Stimulated activated CD4-positive, alpha-beta T cell treated with anti-CD3 and anti-CD28 coated beads, TNF-alpha, amount 100 ng/mL, for 48 hours (primary cell): ENCODE results near the gene DEPDC1B.
"Not testable (repeated sequence)": the region's sequence is repeated elsewhere in the genome, so short reads cannot be mapped to it uniquely, and the experiment has no call there.

Experiments
- DNase-seq, 3 donors: peaks; one replicate each; pipeline ENCODE4 v3.0.0-alpha.2; 2020; ENCODE audit warnings: low read depth in 3 of 3

DEPDC1B gene

DNA sequence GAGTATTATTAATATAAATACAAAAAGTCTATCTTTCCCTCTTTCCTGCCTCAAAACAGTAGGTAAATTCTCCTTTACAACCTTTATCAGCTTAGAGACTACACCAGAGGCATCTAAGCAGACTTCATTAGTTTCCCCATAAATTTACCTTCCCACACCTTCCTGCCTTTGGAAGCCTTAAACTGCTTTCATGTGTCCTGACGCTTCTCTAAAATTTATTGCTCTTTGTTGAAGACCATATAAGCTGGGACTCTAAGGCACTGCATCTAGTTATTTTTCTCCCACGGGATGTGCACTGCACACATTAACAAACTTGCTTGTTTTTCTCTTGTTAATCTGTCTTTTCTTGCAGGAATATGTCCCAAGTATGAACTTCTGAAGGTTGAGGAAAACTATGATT, 51.8 kb downstream of the DEPDC1B start:
- DNase-seq: no peak

DNA sequence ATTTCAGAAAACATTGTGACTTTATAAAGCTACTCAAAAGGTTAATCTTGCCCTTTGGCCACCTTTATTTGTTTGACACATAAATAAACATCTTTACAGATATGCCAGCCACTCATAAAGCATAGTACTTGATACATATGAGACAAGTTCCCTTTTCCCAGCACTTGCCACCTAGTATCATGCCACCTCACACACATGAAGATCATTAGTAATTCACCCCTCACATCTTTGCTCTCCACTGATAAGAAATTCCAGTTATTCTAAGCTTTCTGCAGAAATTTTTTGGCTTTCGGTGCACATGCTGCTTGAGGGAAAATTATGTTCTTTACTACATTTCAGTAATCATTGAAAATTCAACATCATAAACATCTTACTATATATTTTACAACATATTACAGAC, 59.1 kb downstream of the DEPDC1B start:
- DNase-seq: no peak

DNA sequence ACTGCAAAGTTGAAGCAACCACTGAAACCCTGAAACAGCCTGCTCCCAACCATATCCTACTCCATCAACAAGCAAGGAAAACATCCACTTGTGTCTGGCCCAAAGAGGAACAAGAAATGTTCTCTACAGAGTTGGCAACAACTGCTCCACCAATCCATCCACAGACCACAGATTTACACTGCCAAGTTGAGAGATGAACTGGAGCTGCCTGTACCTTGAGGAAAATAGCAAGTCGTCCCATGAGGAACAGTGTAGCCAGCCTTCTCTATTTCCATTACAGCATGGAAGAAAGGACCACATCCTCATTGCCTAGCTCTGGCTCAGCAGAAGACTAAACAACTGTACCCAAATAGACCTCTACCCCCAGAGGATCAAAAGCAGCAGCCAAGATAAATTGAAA, 60.4 kb downstream of the DEPDC1B start:
- no peak for DNase-seq

DNA sequence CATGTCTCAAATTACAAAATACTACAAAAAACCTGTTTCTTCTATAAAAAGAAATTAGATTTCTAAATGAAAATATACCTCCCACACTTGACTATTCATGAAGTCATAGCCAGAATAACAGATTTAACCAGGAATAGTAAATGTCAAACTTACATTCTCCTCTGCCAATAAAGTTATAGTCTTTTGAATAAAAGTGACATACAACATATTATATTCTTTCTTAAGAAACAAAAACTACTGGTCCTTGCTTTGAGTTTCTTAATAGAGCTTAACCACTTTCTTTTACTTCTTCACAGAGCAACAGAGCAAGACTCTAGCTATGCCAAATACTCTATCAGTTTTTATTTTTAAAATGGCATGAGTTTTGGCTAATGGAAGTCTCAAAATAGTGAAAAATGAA, 61.7 kb downstream of the DEPDC1B start:
- no peak for DNase-seq

DNA sequence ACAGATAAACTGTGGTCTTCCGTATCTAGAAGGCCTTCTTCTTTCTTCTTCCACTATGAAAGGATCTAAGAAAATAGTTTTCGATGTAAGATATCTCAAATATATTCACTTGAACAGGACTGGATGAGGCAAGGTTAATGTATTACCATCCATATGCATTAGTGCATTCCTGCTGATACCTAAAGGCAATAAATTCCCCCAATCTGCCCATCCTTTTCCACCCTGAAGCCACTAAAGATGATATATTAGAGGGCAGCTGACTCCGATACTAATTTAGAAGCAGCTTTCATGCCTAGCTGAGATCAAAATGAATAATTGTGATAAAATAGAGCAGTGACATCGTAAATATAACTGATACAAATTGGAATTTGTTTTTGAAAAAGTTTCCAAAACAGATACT, 63.3 kb downstream of the DEPDC1B start:
- DNase-seq: no peak

DNA sequence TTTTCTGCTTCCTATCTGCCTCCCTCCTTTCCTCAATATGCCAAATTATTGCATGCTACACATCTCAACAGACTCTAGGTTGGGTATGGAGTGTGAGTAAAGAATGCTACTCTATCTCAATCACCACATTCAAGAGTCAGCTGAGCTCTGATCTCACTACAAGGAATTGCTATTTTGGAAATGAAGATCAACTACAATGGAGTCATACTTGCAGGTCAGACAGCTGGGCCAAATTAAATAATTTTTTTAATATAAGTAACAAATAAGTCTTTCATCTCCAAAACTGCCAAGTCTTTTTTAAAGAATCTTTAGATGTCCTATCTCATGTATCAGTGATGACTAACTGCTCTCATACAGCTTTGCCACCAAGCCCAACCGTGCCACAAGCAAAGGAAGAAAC, 64.0 kb downstream of the DEPDC1B start:
- no peak for DNase-seq

DNA sequence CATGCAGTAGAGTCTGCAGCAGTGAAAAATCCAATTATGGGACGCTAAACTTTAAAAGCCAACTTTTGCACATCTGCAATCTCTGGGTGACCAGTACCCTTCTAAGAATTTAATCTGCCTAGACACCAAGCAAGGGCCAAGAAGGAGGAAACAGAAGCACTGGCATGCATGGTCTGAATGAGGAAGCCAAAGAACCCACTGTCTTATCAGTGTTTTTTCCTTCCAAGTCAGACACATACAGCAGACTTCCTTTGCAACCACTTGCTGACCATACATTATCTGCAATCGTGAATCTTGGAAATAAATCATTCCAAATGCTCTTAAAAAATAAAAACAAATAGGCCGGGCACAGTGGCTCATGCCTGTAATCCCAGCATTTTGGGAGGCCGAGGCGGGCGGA, 65.9 kb downstream of the DEPDC1B start:
- DNase-seq: no peak

DNA sequence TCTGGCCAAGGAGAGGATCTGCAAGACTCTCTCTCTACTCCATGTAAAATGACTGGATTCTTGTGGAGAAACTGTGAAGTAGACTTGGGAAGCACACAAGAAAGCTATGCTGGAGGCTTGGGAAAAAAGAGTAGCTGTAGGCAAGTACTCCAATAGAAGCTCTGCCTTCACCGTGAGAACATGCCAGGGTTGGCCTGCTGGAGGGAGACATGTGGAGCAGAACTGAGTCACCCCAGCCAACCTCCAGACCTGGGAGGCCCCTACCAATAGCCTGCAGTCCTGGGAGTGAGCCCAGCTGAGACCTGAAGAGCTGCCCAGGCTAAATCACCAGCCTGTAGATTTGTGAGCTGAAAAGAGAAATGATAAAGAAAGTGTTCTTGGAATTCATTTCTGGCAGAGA, 66.6 kb downstream of the DEPDC1B start:
- no peak for DNase-seq

DNA sequence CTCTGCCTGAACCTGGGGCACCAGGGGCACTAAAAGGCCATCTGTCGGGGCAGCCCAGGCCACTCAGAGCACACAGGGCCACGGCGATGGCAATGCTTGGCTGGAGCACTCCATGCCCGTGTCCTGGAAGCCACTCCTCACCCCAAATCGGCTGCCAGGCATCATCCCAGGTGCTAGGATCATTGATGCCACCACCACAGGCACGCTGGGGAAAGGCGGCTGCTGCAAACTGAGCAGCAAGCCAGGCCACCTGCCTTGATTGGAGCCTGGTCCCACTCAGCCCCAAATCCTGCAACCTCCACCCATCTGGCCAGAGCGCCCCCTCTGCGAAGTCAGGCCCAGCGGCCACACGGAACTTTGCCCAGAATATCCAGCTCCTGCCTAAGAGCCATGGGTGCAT, 67.8 kb downstream of the DEPDC1B start:
- no peak for DNase-seq

DNA sequence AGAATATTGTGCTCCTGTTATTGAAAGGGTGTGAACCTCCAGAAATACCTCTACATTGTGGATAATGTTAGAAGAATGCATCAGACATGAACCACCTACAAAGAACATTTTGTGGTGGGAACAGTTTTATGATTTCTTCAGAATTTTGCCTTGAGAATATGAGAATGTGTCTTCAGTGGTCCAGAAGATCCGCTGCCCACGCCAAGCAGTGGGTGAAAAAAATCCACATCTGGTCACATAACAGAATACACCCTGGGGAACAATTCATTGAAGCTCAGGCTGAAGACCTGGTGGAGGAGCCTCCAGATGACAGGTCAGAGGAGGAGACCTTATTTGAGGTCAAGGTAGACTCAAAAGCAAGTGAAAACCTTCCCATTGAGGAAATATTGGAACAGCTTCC, 69.1 kb downstream of the DEPDC1B start:
- DNase-seq: no peak

DNA sequence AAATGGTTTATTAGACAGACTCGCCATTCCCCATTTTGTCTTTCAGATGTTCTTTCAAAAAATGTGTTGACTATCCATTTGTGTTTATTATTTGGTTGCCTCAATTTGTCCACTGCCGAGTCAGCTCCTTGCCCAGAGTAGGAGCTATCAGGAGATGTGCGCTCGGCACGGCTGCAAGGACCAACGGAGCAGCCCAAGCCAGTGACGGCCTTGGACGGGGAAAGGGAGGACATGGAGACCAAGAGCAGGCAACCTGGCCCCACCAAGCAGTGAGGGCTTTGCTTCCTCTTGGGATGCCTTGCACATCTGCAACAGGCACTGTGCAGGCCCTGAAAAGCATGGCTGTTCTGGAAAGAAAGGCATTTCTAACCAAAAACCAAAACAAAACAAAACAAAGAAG, 69.8 kb downstream of the DEPDC1B start:
- DNase-seq: no peak

DNA sequence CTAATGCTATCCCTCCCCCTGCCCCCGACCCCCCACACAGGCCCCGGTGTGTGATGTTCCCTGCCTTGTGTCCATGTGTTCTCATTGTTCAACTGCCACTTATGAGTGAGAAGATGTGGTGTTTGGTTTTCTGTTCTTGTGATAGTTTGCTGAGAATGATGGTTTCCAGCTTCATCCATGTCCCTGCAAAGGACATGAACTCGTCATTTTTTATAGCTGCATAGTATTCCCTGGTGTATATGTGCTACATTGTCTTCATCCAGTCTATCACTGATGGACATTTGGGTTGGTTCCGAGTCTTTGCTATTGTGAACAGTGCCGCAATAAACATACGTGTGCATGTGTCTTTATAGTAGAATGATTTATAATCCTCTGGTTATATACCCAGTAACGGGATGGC, 75.1 kb downstream of the DEPDC1B start:
- not testable (repeated sequence) for DNase-seq

DNA sequence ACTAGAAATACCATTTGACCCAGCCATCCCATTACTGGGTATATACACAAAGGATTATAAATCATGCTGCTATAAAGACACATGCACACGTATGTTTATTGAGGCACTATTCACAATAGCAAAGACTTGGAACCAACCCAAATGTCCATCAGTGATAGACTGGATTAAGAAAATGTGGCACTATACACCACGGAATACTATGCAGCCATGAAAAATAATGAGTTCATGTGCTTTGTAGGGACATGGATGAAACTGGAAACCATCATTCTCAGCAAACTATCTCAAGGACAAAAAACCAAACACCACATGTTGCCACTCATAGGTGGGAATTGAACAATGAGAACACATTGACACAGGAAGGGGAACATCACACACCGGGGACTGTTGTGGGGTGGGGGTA, 79.2 kb downstream of the DEPDC1B start:
- DNase-seq: not testable (repeated sequence)

DNA sequence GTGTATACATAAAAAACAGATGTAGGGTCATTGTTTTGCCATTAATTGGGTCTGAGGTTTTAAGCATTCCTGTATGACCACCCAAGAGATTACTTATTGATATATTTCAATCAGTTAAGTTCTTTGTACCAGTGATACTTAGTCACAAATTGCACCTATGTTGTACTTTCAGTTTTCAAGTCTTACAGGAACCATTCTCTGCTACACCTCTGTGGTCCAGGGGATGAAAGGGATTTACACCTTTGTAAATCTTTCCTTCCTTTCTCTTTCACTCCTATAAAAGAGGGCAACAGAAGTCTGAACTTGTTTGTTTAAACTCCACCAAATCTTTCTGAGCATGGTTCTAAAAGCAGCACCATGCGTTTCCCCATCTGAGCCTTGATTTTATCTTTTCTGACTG, 86.1 kb downstream of the DEPDC1B start:
- DNase-seq: no peak

DNA sequence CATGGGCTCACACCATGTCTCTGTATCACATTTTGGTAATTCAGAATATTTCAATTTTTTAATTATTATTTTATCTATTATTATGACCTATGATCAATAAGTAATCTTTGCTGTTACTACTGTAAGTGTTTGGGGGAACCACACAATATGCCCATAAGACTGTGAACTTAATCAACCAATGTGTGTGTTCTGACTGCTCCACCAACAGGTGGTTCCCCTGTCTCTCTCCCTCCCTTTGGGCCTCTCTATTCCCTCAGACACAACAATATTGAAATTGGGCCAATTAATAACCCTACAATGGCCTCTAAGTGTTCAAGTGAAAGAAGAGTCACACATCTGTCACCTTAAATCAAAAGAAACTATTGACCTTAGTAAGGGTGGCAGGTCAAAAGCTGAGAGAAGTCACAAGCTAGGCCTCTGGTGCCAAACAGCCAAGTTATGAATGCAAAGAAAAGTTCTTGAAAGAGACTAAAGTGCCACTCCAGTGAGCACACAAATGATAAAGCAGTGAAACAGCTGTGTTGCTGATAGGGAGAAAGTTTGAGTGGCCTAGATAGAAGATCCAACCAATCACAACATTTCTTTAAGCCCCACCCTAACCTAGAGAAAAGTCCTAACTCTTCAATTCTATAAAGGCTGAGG, 88.7 kb downstream of the DEPDC1B start:
- no peak for DNase-seq

DNA sequence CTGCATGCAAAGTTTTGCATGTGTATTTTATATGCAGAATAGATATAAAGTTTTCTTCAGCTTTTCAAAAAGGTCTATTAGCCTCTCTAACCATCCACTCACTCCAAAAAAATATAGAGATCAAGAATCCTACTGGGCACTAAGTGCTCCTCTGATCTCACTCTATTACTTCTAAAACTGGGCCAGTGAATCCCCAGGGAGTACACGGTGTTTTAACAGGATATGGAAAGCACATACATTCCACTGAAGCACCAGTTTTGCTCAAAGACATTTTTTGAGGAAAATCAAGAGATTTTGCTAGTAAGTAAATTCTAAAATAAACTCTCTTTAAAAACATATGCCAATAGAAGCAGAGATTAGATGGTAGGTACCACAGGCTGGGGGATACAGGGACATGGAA, 95.2 kb downstream of the DEPDC1B start:
- no peak for DNase-seq

DNA sequence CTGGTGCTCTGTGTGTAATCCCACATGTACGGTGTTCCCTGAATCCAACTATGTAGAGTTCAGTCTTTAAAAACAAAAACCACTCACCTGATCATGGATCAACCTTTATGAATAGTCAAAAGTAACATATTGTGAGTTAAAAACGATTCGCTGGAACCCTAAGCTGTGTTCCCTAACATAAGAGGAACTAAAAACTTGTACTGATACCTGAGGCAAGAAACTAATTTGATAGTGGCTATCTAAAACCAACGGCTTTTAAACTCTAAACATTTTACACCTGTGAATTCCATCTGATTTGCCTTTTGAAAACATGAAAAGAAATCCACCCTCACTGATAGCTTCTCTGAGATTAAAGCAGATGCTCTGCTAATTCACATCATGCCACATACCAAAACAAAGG, 101.5 kb downstream of the DEPDC1B start:
- no peak for DNase-seq

DNA sequence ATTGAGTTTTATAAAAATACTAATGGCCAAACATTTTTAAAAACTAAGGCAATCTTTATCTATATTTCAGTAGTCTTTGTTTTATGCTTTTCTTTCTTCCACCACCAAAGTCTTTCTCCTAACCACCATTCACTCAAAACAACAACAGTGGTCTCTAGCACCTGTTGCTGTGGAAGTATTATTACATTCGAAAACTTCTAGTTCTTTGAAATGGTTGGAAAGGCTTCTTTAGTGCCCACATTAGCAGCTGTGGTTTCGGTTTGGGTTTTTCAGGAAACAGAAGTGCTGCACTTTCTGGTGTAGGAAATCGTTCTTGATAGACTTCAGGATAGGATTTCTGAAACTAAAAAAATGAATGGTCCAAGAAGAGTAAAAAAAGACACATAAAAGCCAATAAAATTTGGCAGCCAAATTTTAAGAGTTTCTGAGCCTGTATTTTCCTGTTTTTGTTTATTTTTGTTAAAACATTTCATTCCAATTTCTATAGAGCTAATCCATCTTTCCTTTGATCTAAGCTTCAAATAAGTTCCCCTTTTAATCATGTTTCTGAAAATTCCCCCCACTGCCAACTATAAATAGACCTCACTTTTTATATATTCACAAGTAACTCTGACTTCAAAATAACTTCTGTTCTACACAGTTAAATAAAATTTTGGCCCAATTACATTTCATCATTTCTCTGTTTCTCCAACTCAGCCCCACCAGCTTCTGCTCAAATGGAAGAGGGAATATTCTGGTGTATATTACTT, 102.2 kb downstream of the DEPDC1B start:
- no peak for DNase-seq

DNA sequence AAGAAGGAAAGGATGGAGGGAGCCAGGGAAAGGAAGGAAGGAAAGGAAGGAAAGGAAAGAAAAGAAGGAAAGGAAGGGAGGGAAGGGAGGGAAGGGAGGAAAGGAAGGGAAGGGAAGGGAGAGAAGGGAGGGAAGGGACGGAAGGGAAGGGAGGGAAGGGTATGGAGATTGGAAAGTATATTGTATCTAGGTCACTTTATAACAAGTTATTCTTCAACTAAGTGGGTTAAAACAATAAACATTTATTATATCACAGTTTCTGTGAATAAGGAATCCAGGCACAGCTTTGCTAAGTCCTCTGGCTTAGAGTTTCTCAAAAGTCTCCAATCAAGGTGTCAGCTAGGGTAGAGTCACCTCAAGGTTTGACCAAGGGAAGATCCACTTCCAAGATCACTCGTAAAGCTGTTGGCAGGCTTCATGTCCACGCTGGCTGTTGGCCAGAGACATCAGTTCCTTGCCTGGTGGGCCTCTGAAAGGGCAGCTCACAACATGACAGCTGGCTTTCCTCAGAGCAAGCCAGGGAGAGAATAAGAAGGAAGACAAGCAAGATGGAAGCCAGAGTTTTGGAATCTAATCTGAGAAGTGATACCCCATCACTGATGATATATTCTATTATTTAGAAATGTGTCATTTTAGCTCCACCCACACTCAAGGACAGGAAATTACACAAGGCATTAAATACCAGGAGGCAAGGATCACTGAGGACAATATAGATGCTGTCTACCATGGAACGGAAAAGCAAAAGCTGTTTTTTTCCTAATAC, 105.1 kb downstream of the DEPDC1B start:
- no peak for DNase-seq

DNA sequence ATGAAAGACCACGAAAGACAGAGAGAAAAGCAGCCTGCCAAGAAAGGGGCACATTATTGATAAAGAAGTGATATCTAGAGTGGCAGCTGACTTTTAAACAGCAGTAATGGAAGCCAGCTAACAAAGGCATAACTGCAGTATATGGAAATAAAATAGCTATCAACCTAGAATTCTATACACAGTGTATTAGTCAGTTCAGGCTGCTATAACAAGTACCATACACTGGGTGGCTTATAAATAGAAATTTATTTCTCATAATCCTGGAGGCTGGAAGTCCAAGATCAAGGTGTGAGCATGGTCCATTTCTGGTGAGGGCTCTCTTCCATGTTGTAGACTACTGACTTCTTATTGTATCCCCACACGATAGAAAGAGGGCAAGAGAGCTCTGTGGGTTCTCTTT, 109.8 kb downstream of the DEPDC1B start:
- DNase-seq: no peak

DNA sequence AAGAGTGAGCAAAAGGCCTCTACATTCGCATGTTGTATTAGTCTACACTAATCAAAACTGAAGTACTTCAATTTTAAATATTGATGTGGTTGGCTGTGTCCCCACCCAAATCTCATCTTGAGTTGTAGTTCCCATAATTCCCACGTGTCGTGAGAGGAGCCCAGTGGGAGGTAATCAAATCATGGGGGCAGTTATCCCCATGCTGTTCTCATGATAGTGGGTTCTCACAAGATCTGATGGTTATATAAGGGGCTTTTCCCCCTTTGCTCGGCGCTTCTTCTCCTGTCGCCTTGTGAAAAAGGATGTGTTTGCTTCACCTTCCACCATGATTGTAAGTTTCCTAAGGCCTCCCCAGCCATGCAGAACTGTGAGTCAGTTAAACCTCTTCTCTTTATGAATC, 112.7 kb downstream of the DEPDC1B start:
- not testable (repeated sequence) for DNase-seq

DNA sequence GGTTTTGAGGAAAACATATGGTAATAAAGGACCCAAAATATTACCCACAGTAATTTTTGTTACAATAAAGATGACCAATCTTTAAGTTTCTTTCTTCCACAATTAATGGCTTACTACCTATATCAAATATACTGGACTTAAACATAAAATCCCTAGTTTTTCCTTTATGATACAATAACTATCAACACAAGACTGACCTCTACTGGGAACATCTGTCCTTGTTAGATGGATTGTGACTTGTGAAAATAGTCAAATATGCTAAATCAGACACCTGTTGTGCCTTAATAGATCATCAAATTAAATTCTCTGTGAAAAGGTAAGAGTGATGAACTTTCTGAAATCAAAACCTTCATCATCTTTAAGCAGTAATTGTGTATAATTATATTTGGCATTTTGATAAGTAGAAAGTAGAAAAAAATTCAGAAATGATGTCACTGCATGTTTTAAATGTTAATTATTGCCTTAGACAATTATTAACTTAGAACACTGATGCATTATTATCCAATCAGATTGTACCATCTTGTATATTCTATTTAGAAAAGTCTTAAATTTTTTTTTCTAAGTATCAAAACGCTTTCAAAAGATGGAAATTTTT, 113.6 kb downstream of the DEPDC1B start:
- no peak for DNase-seq

DNA sequence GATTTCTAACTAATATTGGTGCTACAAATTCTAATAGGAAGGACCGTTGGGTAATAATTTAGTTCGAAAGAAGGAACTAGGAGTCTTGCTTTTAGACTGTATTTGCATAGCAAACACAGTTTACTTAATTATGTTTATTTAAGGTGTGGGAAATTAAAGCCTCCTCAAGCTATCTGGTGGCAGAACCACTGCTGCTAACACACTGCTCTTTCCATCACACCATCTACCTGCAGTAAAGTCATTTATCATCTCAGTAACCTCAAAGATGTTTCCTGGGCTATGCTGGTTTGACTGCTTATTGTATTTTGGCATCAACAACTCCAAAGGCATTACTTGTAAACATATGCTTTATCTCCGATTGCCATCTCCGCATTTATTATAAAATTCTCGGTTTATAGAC, 114.3 kb downstream of the DEPDC1B start:
- no peak for DNase-seq
